GM21825 (cell line): Measurements from ENCODE around the gene POM121.
"Not testable (repeated sequence)": the region's sequence is repeated elsewhere in the genome, so short reads cannot be mapped to it uniquely, and the experiment has no call there.

Source experiments
- ATAC-seq: cut with Tn5 transposase; IDR thresholded peaks from one replicate; pipeline ENCODE4 v1.9.1; 2021; ENCODE audit warnings: mild to moderate bottlenecking, moderate library complexity; ENCODE audit not compliant: unreplicated experiment

Gene POM121

GRCh38 chr7:72995484-72995883, 70.6 kb downstream of the POM121 start:
- not testable (repeated sequence) for ATAC-seq

GRCh38 chr7:72997447-72997846, 72.6 kb downstream of the POM121 start:
- not testable (repeated sequence) for ATAC-seq

- ATAC-seq, result not testable (repeated sequence)
Measured at GRCh38 chr7:72997887-72998468, 73.1 kb downstream of the POM121 start.
